Measurements from ENCODE around the gene TRAK1. TPM values are rescaled to one million over a fixed set of nuclear protein-coding genes. Genes with fewer than 3 reads are reported as not detected.
A peak's percentile ranks its signal among the peaks of the same experiment; 100 is the strongest.

TRAK1 gene
- polyA plus RNA-seq, 1 donor (not counting 4 experiments of a cell fraction or from before 2014, with no cell fraction given) = 58.2 TPM

DNA sequence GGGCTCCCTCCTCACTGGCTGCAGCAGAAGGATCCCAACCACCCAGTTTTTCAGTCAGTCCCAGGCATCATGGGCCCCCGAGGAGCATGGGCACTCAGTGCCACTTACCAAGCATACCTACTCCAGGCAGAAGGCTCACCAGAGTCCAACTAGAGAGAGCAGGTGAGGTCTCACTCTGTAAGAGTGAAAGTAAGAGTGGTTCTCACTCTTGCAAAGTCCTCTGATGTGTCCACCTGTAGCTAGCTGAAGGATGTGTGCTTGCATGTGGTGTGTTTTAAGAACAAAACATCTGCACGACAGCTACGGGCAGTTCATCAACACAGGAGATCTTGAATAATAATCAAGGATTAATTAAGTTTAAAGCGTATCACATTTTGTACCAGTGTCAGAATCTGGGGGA is 125.1 kb downstream of the TRAK1 start:
- Histone ChIP-seq H3K27ac (ENCODE audit: control insufficient read depth, insufficient read depth, low read length) (no peak overlapping the region), H3K9ac (ENCODE audit: control insufficient read depth, extremely low read depth, insufficient read depth, low read length) (no peak overlapping the region), H4K20me1 (ENCODE audit: control insufficient read depth, extremely low read depth, insufficient read depth, low read length) (peaks cover 3% of the 10 kb centered on the region), H3K79me2 (ENCODE audit: control insufficient read depth, insufficient read depth, low read length) (no peaks in the 10 kb centered on the region), H2AFZ (ENCODE audit: control insufficient read depth, low read length) (no peak overlapping the region), H3K9me1 (ENCODE audit: control insufficient read depth, extremely low read depth, insufficient read depth, low read length) (no peaks in the 10 kb centered on the region), H3K4me2 (ENCODE audit: control insufficient read depth, extremely low read depth, insufficient read depth, low read depth, low read length) (no peak overlapping the region), H3K4me3 (ENCODE audit: control insufficient read depth in 2 of 3, extremely low read depth in 1 of 3, insufficient read depth in 2 of 3, low read depth in 1 of 3, low read length in 3 of 3) (no peak overlapping the region), H3K4me1 (ENCODE audit: control insufficient read depth, extremely low read depth, insufficient read depth, low read length) (peaks cover 3% of the 10 kb centered on the region), H3K9me3 (ENCODE audit: control insufficient read depth, low read depth, low read length) (no peaks in the 10 kb centered on the region), H3K27me3 (ENCODE audit: control insufficient read depth, extremely low read depth, insufficient read depth, low read length) (no peaks in the 10 kb centered on the region), H3K36me3 (ENCODE audit: control insufficient read depth in 2 of 2, extremely low read depth in 1 of 2, insufficient read depth in 2 of 2, low read length in 2 of 2) (peaks cover 31 to 37% of the 10 kb centered on the region in 2 experiments)
- FAIRE-seq (peak; percentile 36), DNase-seq (ENCODE audit: low read depth, low spot score) (no peak)
- dilution Hi-C loops (cut with MboI; ENCODE audit: extremely low pct_ligation_motif_present, low sequenced_read_pairs) = no loop called here
- TF ChIP-seq EZH2 (IDR thresholded peaks at IDR 0.05; ENCODE audit: low read length) = no peak
- TF ChIP-seq, protein P1, sequence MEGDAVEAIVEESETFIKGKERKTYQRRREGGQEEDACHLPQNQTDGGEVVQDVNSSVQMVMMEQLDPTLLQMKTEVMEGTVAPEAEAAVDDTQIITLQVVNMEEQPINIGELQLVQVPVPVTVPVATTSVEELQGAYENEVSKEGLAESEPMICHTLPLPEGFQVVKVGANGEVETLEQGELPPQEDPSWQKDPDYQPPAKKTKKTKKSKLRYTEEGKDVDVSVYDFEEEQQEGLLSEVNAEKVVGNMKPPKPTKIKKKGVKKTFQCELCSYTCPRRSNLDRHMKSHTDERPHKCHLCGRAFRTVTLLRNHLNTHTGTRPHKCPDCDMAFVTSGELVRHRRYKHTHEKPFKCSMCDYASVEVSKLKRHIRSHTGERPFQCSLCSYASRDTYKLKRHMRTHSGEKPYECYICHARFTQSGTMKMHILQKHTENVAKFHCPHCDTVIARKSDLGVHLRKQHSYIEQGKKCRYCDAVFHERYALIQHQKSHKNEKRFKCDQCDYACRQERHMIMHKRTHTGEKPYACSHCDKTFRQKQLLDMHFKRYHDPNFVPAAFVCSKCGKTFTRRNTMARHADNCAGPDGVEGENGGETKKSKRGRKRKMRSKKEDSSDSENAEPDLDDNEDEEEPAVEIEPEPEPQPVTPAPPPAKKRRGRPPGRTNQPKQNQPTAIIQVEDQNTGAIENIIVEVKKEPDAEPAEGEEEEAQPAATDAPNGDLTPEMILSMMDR (optimal IDR thresholded peaks at IDR 0.05 in 1 of 3, IDR thresholded peaks at IDR 0.05 in 1 of 3, conservative IDR thresholded peaks at IDR 0.05 in 1 of 3; ENCODE audit: extremely low read depth in 1 of 3, insufficient read depth in 2 of 3, low read length in 3 of 3) = no peak

DNA sequence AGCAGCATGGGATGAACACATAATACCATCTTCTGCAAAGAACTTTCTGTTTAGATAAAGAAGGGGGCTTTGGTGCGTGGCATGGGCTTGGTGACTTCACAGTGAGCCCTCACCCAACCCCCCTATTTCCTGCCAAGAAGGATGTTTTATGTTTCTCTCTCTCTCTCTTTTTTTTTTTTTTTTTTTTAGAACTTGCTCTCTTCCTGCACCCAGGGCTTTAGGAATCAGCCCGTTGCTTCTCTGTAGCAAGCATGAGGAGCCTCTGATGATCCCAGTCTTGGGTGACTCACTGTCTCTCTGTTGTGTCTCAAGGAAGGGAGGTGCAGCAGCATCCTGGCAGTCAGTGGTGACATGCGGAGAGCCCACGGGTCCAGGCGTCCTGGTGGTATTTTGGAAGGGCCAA is 125.8 kb downstream of the TRAK1 start:
- Histone ChIP-seq H3K4me3 (ENCODE audit: control insufficient read depth in 2 of 3, extremely low read depth in 1 of 3, insufficient read depth in 2 of 3, low read depth in 1 of 3, low read length in 3 of 3) (no peak overlapping the region), H2AFZ (ENCODE audit: control insufficient read depth, low read length) (no peak overlapping the region), H3K9me3 (ENCODE audit: control insufficient read depth, low read depth, low read length) (no peaks in the 10 kb centered on the region), H3K4me2 (ENCODE audit: control insufficient read depth, extremely low read depth, insufficient read depth, low read depth, low read length) (no peak overlapping the region), H3K4me1 (ENCODE audit: control insufficient read depth, extremely low read depth, insufficient read depth, low read length) (peaks cover 3% of the 10 kb centered on the region), H3K27ac (ENCODE audit: control insufficient read depth, insufficient read depth, low read length) (no peak overlapping the region), H3K79me2 (ENCODE audit: control insufficient read depth, insufficient read depth, low read length) (no peaks in the 10 kb centered on the region), H4K20me1 (ENCODE audit: control insufficient read depth, extremely low read depth, insufficient read depth, low read length) (peaks cover 3% of the 10 kb centered on the region), H3K27me3 (ENCODE audit: control insufficient read depth, extremely low read depth, insufficient read depth, low read length) (no peaks in the 10 kb centered on the region), H3K9me1 (ENCODE audit: control insufficient read depth, extremely low read depth, insufficient read depth, low read length) (no peaks in the 10 kb centered on the region), H3K9ac (ENCODE audit: control insufficient read depth, extremely low read depth, insufficient read depth, low read length) (no peak overlapping the region), H3K36me3 (ENCODE audit: control insufficient read depth in 2 of 2, extremely low read depth in 1 of 2, insufficient read depth in 2 of 2, low read length in 2 of 2) (peaks cover 33 to 36% of the 10 kb centered on the region in 2 experiments)
- DNase-seq (ENCODE audit: low read depth, low spot score) (no peak), FAIRE-seq (no peak)
- dilution Hi-C loops (cut with MboI; ENCODE audit: extremely low pct_ligation_motif_present, low sequenced_read_pairs) = no loop called here
- TF ChIP-seq, protein P1 (optimal IDR thresholded peaks at IDR 0.05 in 1 of 3, IDR thresholded peaks at IDR 0.05 in 1 of 3, conservative IDR thresholded peaks at IDR 0.05 in 1 of 3; ENCODE audit: extremely low read depth in 1 of 3, insufficient read depth in 2 of 3, low read length in 3 of 3) = no peak
- no peak for TF ChIP-seq EZH2 (IDR thresholded peaks at IDR 0.05; ENCODE audit: low read length)
